Stimulated activated naive CD4-positive, alpha-beta T cell (primary cell): ENCODE data around the gene PTPN1.
"Not testable (repeated sequence)": the region's sequence is repeated elsewhere in the genome, so short reads cannot be mapped to it uniquely, and the experiment has no call there.

Source experiments
- DNase-seq, 6 experiments: peaks; one replicate each; lab custom pipeline; 2025; lab: John Stamatoyannopoulos, UW

The PTPN1 gene

GRCh38 chr20:50532221-50532620 is 22.0 kb downstream of the PTPN1 start:
- no peak for DNase-seq

- DNase-seq: no peak
Observed at GRCh38 chr20:50533061-50533460, 22.9 kb downstream of the PTPN1 start.

- DNase-seq: no peak
Observed at GRCh38 chr20:50533464-50533863, 23.3 kb downstream of the PTPN1 start.

GRCh38 chr20:50534567-50534966 is 24.4 kb downstream of the PTPN1 start:
- DNase-seq: no peak

GRCh38 chr20:50535162-50535561 is 25.0 kb downstream of the PTPN1 start:
- no peak for DNase-seq

- no peak for DNase-seq
Observed at GRCh38 chr20:50536333-50536732, 26.1 kb downstream of the PTPN1 start.

- DNase-seq: no peak
Observed at GRCh38 chr20:50537546-50538201, 27.5 kb downstream of the PTPN1 start.

GRCh38 chr20:50538276-50538675 is 28.1 kb downstream of the PTPN1 start:
- no peak for DNase-seq

- DNase-seq: not testable (repeated sequence)
Observed at GRCh38 chr20:50539798-50540197, 29.6 kb downstream of the PTPN1 start.

GRCh38 chr20:50540620-50541605 is 30.7 kb downstream of the PTPN1 start:
- DNase-seq: no peak

GRCh38 chr20:50541606-50542041 is 31.4 kb downstream of the PTPN1 start:
- no peak for DNase-seq

- no peak for DNase-seq
Observed at GRCh38 chr20:50543326-50543725, 33.1 kb downstream of the PTPN1 start.

GRCh38 chr20:50545126-50545525 is 34.9 kb downstream of the PTPN1 start:
- DNase-seq: no peak

GRCh38 chr20:50546729-50547314 is 36.6 kb downstream of the PTPN1 start:
- DNase-seq: no peak

- no peak for DNase-seq
Observed at GRCh38 chr20:50547964-50548363, 37.8 kb downstream of the PTPN1 start.

- DNase-seq: no peak
Observed at GRCh38 chr20:50548396-50548795, 38.2 kb downstream of the PTPN1 start.

GRCh38 chr20:50550531-50550930 is 40.3 kb downstream of the PTPN1 start:
- DNase-seq: no peak

GRCh38 chr20:50551288-50551687 is 41.1 kb downstream of the PTPN1 start:
- DNase-seq: no peak

- no peak for DNase-seq
Observed at GRCh38 chr20:50552979-50553378, 42.8 kb downstream of the PTPN1 start.

- no peak for DNase-seq
Observed at GRCh38 chr20:50554694-50555579, 44.8 kb downstream of the PTPN1 start.

- DNase-seq: no peak
Observed at GRCh38 chr20:50555662-50556061, 45.5 kb downstream of the PTPN1 start.
